Rectal smooth muscle tissue (tissue), 1 donor: Measurements from ENCODE around the gene NDUFS1.
"Not testable (repeated sequence)": the region's sequence is repeated elsewhere in the genome, so short reads cannot be mapped to it uniquely, and the experiment has no call there.

Experiments
- H3K27ac ChIP-seq: one replicate; pipeline ENCODE4 v1.7.0; 2013; ENCODE audit warnings: low read depth, low read length, inconsistent platforms
- H3K27me3 ChIP-seq: one replicate; pipeline ENCODE4 v1.7.0; 2013; ENCODE audit warnings: low read length; ENCODE audit not compliant: control insufficient read depth, insufficient read depth
- H3K36me3 ChIP-seq: one replicate; pipeline ENCODE4 v1.7.0; 2013; ENCODE audit warnings: low read length; ENCODE audit not compliant: control insufficient read depth, insufficient read depth
- H3K4me1 ChIP-seq: one replicate; pipeline ENCODE4 v1.7.0; 2013; ENCODE audit warnings: low read length; ENCODE audit not compliant: control insufficient read depth, insufficient read depth
- H3K4me3 ChIP-seq: one replicate; pipeline ENCODE4 v1.7.0; 2013; ENCODE audit warnings: low read length
- H3K9ac ChIP-seq: one replicate; pipeline ENCODE4 v1.7.0; 2013; ENCODE audit warnings: low read length

Gene NDUFS1

DNA sequence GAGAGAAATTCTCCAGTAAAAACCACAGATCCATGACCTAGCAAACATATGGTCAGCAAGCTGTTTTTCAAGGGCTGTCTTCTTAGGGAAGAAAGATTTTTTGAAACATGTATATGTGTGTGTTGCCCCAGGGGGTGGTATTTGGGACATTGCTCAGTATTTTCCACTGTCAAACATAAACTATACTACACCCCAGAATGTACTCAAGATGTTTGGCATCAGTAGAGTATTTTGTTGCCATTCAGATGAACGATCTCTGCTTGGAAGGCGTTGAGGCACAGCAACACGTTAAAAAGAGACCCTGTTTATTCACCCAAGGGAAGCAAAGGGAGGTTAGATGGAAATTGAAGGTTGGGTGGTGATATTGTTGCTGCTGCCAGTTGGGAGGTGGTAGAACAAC, 30.4 kb upstream of the NDUFS1 start:
- H3K4me3 ChIP-seq: no peak overlapping the region
- no peaks in the 10 kb centered on the region for H3K36me3 ChIP-seq
- H3K4me1 ChIP-seq: no peaks in the 10 kb centered on the region
- H3K27me3 ChIP-seq: no peaks in the 10 kb centered on the region
- H3K27ac ChIP-seq: no peak overlapping the region
- H3K9ac ChIP-seq: no peak overlapping the region

DNA sequence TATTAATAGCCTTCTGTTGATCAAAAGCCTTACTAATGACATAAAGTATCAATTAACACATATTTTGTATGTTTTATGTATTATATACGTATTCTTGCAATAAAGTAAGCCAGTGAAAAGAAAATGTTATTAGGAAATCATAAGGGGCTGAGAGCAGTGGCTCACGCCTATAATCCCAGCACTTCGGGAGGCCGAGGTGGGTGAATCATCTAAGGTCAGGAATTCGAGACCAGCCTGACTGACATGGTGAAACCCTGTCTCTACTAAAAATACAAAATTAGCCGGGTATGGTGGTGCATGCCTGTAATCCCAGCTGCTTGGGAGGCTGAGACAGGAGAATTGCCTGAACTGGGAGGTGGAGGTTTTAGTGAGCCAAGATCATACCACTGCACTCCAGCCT, 22.3 kb upstream of the NDUFS1 start:
- not testable (repeated sequence) for H3K27ac ChIP-seq, H3K4me3 ChIP-seq, H3K9ac ChIP-seq, H3K36me3 ChIP-seq, H3K4me1 ChIP-seq, H3K27me3 ChIP-seq

DNA sequence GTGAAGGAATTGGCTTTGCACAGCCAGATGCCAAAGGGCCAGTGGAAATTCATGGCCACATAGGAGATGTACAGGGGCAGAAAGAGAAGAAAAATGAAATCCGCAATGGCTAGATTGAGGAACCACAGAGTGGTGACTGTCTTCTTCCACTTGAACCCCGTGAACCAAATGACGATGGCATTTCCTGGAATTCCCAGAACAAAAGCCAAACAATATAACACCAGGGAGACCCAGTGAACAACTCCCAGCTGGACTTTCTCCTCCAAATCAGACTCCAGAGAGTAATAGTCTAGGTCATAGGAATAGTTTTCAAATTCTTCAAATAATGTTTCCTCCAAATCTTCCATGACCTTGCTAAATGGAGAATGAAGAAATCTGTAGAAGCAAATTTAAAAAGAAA, 17.7 kb upstream of the NDUFS1 start:
- Histone ChIP-seq H3K27ac (no peak overlapping the region), H3K36me3 (no peaks in the 10 kb centered on the region)

DNA sequence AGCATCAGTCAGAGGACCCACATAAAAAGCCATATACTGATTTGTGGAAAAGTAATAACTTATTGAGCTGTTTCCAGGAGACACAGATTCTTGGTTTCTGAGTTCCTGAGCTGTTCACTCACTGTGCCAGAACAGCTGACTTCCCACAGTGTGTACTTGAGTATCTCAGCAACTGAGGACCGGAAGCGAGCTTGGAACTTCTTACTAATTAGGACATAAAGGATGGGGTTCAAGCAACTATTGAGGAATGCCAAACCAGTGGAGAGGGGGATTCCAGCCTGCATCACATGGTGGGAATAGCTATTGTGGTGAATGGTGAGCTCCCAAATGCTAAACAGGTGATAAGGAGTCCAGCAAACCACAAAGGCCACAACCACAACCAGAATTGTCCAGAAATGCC, 16.9 kb upstream of the NDUFS1 start:
- H3K4me1 ChIP-seq: no peaks in the 10 kb centered on the region
- H3K36me3 ChIP-seq: no peaks in the 10 kb centered on the region
- H3K27ac ChIP-seq: no peak overlapping the region
- no peaks in the 10 kb centered on the region for H3K27me3 ChIP-seq
- no peak overlapping the region for H3K9ac ChIP-seq
- H3K4me3 ChIP-seq: no peak overlapping the region

More for the DNA sequence above, 17.7 kb upstream of the NDUFS1 start:
- H3K27me3 ChIP-seq: no peaks in the 10 kb centered on the region
- no peaks in the 10 kb centered on the region for H3K4me1 ChIP-seq
- H3K9ac ChIP-seq: no peak overlapping the region
- H3K4me3 ChIP-seq: no peak overlapping the region

DNA sequence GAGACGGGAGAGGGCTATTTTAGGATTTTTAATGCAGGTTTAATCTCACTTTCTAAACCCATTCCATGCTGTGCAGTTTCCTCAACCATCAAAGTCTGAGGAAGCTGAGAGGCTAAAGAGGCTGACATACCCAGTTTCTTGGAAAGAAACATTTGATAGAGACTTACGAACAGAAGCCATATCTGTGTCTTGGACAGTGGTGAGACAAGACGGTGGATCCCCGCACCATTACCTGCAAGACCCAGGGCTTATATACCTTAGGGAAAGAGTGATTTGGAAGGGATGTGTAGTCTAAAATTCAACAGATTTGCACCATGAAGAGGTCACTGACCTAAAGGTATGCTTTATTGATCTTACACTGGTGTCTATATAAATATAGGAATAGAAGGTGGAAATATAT, 13.9 kb upstream of the NDUFS1 start:
- H3K27me3 ChIP-seq: no peaks in the 10 kb centered on the region
- H3K27ac ChIP-seq: no peak overlapping the region
- no peak overlapping the region for H3K4me3 ChIP-seq
- H3K4me1 ChIP-seq: no peaks in the 10 kb centered on the region
- no peak overlapping the region for H3K9ac ChIP-seq
- H3K36me3 ChIP-seq: no peaks in the 10 kb centered on the region

DNA sequence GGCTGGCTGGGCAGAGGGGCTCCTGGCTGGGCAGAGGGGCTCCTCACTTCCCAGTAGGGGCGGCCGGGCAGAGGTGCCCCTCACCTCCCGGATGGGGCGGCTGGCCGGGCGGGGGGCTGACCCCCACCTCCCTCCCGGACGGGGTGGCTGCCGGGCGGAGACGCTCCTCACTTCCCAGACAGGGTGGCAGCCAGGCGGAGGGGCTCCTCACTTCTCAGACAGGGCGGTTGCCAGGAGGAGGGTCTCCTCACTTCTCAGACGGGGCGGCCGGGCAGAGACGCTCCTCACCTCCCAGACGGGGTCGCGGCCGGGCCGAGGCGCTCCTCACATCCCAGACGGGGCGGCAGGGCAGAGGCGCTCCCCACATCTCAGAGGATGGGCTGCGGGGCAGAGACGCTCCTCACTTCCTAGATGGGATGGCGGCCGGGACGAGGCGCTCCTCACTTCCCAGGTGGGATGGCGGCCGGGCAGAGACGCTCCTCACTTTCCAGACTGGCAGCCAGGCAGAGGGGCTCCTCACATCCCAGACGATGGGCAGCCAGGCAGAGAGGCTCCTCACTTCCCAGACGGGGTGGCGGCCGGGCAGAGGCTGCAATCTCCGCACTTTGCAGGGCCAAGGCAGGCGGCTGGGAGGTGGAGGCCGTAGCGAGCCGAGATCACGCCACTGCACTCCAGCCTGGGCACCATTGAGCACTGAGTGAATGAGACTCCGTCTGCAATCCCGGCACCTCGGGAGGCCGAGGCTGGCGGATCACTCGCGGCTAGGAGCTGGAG, 12.6 kb upstream of the NDUFS1 start:
- H3K4me1 ChIP-seq, H3K9ac ChIP-seq, H3K36me3 ChIP-seq, H3K4me3 ChIP-seq, H3K27me3 ChIP-seq, H3K27ac ChIP-seq: not testable (repeated sequence)

DNA sequence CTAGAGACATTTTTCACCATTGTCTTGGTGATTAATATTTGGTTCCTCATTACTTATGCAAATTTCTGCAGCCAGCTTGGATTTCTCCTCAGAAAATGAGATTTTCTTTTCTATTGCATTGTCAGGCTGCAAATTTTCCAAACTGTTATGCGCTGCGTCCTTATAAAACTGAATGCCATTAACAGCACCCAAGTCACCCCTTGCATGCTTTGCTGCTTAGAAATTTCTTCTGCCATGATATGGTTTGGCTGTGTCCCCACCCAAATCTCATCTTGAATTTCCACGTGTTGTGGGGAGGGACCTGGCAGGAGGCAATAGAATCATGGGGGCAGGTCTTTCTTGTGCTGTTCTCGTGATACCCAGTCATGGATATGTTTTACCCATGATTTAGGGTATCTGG, 9.0 kb upstream of the NDUFS1 start:
- H3K27me3 ChIP-seq, H3K9ac ChIP-seq, H3K4me3 ChIP-seq, H3K27ac ChIP-seq, H3K4me1 ChIP-seq, H3K36me3 ChIP-seq: not testable (repeated sequence)

DNA sequence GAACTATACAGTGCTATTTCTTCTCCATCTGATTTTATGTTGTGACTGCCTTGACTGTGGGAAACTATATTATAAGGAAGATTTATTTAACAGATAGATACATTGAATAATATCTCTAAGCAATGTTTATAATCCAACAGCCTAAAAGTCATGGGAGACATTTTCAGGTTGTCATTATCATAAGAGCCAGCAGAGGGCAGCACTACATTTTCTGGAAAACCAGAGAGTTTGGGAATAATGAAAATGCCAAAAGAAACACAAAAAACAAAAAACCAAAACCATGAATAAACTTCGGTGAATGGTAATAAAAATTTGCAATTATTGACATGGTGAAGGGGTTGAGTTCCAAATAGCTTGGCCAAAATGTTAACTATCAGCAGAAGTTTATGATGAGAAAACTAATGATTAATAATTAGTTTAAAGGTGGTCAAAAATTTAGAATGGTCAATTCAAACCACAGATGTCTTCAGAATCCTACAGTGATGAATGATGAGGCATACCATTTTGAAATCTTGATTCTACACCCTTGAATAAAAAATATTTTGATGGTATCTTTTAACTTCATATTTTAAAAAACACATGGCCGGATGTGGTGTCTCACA, 5.1 kb upstream of the NDUFS1 start:
- Histone ChIP-seq H3K9ac (no peak overlapping the region), H3K36me3 (peaks cover 8% of the 10 kb centered on the region), H3K27ac (no peak overlapping the region), H3K4me3 (no peak overlapping the region), H3K4me1 (peaks cover 3% of the 10 kb centered on the region), H3K27me3 (no peaks in the 10 kb centered on the region)

DNA sequence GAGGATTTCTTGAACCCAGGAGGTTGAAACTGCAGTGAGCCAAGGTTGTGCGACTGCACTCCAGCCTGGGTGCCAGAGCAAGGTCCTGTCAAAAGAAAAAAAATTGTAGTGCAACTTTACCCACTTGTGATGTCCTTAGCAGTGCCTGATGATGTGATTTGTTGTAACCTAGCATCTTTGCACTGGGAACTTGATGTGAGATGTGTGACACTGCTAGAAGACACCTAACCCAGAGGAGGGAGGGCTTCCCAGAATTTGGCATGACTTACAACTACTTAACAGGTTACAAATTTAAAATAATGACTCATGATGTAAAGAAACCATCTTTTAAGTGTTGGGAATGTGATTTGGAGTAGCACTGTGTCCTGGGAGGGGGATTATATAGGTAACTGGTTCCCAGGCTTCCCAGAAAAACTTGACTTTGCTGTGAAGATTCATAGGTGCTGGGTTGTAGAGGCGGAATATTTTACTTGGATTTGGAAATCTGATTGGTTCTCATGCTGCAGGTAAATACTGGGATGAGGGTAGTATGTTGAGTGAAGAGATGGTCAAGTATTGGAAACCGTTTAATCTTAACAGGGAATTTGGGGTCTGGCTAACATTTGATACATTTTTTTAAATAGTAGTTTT, 4.1 kb upstream of the NDUFS1 start:
- Histone ChIP-seq H3K36me3 (peaks cover 8% of the 10 kb centered on the region), H3K4me3 (no peak overlapping the region), H3K27me3 (no peaks in the 10 kb centered on the region), H3K9ac (no peak overlapping the region), H3K4me1 (peaks cover 3% of the 10 kb centered on the region), H3K27ac (no peak overlapping the region)

DNA sequence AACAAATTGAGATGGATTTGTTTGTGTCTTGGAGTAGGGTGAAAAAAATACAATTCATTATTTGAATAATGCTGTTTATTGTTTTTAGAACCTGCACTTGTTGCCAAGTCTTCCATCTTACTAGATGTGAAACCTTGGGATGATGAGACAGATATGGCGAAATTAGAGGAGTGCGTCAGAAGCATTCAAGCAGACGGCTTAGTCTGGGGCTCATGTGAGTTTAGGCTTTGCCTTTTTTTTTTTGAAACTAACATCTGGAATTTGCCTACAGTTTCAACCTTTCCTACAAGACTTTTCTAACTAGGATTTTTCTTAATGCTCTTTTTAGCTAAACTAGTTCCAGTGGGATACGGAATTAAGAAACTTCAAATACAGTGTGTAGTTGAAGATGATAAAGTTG, 3.2 kb upstream of the NDUFS1 start:
- not testable (repeated sequence) for H3K27me3 ChIP-seq, H3K4me3 ChIP-seq, H3K9ac ChIP-seq, H3K27ac ChIP-seq, H3K4me1 ChIP-seq, H3K36me3 ChIP-seq

DNA sequence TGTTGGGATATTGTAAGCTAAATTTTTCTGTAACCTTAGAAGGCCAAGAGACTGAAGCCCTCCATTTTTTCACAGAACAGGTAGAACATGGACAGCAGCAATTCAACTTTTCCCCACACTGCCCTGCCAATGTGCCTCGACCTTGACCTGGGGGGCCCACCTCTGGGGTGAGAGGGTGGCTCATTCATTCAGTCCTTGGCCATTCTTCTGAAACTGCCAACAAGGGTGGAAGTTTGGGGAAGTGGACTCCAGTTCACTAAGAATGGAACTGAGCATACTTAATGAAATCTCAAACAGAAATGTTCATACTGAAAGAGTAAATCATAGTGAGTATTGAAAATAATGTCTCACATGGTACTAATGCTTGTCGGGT, 1.5 kb upstream of the NDUFS1 start:
- no peaks in the 10 kb centered on the region for H3K27me3 ChIP-seq
- H3K36me3 ChIP-seq: peaks cover 8% of the 10 kb centered on the region
- H3K27ac ChIP-seq: no peak overlapping the region
- no peak overlapping the region for H3K9ac ChIP-seq
- H3K4me3 ChIP-seq: peak overlapping the region; percentile 77
- peaks cover 3% of the 10 kb centered on the region for H3K4me1 ChIP-seq

DNA sequence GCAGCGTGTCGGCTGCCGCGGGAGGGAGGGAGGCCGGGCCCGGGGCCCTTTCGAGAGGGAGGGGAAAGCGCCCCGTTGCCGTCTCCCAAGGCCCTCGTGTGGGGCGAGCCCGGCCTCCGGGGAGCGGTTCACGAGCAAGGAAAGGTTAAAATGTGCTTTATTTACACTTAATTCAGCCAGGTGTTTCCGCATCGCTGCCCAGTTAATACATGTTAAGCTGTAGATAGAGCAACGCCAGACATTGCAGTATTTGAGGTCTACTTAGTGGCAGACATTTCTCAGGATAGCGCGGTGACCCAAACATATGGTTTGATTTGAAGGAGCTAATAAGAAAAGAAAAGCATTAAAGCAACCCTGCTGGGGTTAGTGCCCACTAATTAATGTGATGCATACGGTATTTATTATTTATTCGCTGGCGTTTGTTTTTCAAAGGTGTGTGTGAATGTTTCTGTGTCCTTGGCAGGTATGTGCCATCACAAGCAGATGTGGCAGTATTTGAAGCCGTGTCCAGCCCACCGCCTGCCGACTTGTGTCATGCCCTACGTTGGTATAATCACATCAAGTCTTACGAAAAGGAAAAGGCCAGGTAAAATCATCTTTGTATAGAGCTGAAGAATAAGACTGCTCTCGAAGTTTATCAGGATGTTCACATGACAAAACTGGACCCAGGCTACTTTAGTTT, 1.0 kb upstream of the NDUFS1 start:
- peaks cover 3% of the 10 kb centered on the region for H3K4me1 ChIP-seq
- H3K27me3 ChIP-seq: no peaks in the 10 kb centered on the region
- H3K27ac ChIP-seq: peak overlapping the region; percentile 89

More for the DNA sequence above, 1.0 kb upstream of the NDUFS1 start:
- Histone ChIP-seq H3K9ac (peak overlapping the region; percentile 64), H3K36me3 (peaks cover 8% of the 10 kb centered on the region), H3K4me3 (peak overlapping the region; percentile 77)
